ENCODE measurements around the gene NPLOC4.

GRCh38 chr17:81527591-81528383, 109.1 kb downstream of the NPLOC4 start, which contains the start of gene FSCN2:
- TF ChIP-seq EZH2 (IDR thresholded peaks at IDR 0.05), result no peak
- TF ChIP-seq CTCF (IDR thresholded peaks at IDR 0.05), result no peak

Measured in neural progenitor cell (in vitro differentiated cells).